Stimulated activated CD4-positive, alpha-beta T cell treated with anti-CD3 and anti-CD28 coated beads, Interleukin-15, amount 100 ng/mL, for 24 hours (primary cell): ENCODE data around the gene PXYLP1.
"Not testable (repeated sequence)": the region's sequence is repeated elsewhere in the genome, so short reads cannot be mapped to it uniquely, and the experiment has no call there.

Experiments
- DNase-seq: peaks from one replicate; pipeline ENCODE4 v3.0.0-alpha.2; 2020

Gene PXYLP1

DNA sequence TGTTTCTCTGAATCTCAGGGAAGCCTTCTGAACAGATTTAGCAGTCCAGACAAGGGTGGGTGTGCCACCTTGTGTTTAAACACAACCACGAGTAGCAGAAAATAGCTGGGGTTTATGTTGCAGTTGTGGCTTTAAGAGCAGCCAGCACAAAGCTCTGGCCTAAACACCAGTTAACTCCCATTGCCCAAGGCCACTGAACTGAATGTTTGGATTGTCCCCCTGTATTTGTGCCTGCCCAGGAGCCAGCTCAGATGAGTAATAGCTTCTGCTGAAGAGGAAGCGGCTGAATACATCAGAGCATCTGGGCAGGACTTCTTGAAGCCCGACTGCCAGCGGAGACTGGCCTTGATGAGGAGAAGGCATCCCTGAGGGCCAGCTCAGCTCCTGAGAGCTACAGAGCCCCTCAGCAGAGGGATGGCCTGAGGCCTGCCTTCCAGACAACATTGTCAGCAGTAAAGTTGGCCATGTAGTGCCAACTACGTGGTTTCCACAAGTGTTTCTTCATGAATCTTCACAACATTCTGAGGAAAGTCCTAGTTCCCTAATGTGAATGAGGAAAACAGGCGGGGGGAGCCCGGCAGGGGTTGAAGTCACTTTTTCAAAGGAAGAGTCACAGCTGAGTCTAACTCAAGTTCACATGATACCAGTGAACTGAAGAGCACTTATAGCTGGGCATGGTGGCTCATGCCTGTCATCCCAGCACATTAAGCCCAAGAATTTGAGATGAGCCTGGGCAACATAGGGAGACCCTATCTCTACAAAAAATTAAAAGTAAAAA, 70.9 kb downstream of the PXYLP1 start:
- DNase-seq: no peak

DNA sequence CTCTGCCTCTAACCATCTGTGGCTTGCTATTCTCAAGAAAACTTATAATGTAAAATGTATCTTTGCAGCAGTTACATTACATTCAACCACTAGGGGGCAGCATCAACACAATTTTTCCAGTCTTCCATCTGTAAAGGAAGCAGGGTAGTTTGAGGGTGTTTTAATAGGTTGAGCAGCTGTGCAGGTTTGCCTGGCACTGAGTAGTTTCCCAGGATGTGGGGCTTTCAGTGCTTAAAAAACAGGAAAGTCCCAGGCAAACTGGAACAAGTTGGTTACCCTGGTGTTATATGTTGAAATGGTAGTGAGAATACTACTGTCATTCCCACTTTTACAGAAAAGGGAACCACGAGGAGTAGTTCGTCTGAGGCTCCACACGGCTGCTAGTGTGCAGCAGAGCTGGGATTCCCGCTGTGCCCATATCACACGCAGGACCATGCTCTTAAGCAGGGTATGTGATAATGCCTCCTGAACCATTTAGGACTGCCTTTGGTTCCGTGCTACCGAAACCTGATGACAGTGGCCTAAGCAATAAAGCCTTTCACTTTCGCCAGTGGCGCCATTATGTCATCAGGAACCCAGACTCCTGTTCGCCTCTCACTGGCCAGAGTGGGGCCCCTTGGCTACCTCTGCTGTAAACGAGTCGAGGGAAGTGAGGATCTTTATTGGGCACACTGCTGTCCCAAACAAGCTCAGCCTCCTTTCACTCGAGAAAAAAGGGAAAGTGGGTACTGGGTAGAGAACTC, 72.0 kb downstream of the PXYLP1 start:
- peak; percentile 66 for DNase-seq

DNA sequence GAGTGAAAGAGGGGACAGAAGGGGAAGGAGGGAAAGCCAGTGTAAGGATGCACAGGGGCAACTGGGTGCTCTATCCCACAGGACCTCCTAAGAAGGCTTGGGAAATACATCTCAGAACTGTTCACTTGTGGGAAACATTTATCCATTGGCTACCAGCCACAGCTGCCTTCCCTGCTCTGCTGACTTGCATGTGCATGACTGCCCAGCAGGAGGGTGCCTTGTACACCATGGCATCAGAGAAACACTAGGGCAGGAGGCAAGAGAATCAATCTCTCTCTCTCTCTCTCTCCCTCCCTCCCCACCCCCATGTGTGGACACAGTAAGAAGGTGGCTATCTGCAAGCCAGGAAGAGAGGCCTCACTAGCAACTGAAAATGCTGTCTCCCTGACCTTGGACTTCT, 73.8 kb downstream of the PXYLP1 start:
- DNase-seq: no peak

GRCh38 chr3:141306276-141306675, 74.7 kb downstream of the PXYLP1 start:
- DNase-seq: no peak

DNA sequence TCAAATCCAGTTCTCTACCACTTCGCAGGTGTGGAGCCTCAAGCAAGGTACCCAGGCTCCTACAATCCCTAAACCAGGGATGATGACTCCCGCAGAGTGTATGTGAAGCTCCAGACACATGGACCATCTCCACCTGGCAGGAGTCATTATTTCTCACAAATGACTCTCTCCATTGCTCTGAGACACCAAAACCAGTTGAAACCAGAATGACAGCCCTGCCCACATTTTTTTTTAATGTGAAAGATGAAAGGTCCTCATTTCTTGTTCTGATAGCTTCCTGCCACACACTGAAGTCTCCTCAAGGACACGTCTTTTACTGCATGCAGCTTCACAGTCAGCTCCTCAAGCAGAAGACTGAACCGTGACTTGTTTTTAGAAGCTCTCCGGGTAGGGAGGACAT, 75.3 kb downstream of the PXYLP1 start:
- DNase-seq: peak; percentile 20

GRCh38 chr3:141307351-141308059, 75.9 kb downstream of the PXYLP1 start:
- DNase-seq: peak; percentile 44

DNA sequence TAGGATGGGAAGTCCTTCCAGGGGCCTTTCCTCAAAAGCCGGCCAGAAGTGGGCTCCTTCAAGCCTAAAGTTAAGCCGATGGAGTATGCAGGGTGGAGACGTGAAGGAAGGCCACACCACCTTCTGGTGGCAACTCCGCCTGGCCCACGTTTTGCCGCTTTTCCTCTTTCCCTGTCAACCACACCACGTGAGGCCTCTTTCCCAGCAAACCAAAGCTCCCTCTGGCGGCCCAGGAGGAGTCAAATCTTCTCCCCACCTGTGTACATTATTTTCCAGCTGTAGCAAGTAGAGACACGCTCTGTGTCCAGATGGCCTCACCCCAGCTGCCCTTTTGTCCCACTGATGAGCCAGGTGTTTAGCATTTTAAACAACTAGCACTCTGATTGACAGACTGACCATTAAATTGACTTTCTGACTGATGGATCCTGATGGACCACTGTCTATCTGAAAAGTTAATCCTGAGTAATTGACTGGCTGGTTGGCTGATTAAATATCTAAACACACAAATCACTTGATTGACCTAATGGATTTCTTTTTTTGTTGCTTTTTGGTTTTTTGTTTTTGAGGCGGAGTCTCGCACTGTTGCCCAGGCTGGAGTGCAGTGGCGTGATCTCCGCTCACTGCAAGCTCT, 77.1 kb downstream of the PXYLP1 start:
- no peak for DNase-seq

DNA sequence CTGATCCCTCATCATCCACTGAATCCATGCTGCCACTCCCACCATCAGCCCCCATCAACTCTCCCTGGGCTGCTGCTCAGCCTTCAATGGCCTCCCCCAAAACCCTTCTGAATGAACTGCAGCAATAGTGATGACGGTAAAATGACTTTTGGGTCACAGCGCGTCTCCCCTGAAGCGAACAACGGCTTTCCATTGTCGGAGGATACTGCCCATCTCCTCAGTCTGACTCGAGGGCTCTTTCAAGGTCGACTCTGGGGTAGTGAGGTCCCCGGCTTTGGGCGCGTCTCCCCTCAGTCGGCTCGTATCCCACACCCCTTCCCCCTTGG, 79.5 kb downstream of the PXYLP1 start:
- no peak for DNase-seq

- DNase-seq: peak; percentile 99
These were observed 80.1 kb downstream of the PXYLP1 start for GRCh38 chr3:141311496-141312353.

DNA sequence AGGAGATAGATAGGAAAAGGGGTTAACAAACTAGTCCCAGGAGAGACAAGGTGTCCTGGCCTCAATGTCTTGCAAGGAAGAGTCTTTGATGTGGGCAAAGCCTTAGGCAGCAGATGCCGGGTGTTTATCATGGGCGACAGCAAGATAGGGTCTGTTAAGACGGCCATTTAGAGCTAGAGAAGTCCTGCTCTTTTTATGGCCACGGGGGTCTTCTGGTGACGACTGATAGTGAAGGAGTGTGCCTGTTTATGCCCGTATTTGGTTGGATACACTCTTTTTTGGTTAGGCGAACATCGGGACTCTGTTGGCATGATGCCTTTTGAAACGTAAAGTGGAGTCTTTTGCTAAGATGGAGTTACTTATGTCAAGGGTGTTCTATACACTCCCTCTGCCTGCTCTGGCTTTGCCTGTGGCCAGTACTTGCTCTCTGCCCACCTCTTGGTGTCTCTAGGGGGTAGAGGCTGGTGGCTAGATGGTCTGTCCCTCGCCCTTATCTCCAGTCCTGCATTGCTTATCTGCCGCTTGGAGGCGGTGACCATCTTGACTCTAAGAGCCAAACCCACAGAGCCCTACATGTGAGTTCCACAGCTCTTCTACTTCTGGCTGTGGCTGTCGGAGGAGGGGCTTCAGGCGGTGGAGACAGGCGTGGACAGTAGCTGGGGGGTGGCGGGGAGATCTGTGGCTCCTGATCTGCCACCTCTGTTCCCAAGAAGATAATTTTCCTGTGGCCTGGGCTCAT, 80.9 kb downstream of the PXYLP1 start:
- DNase-seq: no peak

DNA sequence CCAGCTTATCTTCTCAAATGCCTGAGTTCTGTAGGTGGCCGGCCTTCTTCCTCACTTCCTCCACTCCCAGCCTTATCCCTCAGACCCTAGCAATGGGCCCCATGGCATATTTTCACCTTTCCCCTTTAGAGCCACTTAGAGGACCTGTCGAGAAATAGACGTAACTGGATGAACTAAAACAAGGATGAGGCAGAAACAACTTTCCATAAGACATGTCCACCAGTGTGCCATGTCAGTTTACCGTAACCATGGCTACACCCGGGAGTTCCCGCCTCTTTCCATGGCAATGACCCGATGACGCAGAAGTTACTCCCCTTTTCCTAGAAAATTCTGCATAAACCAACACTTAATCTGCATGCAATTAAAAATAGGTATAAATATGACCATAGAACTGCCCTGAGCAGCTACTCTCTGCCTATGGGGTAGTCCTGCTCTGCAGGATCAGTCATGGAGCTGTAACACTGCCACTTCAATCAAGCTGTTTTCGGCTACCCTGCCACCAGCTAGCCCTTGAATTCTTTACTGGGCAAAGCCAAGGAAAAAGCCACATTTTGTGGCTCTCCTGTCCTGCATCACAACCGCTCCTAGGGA, 81.6 kb downstream of the PXYLP1 start:
- DNase-seq: no peak

DNA sequence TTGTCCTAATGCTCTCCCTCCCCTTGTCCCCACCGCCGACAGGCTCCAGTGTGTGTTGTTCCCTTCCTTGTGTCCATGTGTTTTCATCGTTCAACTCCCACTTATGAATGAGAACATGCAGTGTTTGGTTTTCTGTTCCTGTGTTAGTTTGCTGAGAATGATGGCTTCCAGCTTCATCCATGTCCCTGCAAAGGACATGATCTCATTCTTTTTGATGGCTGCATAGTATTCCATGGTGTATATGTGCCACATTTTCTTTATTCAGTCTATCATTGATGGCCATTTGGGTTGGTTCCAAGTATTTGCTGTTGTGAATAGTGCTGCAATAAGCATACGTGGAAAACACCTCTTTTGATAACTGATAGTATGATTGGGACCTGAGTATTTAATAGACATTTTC, 82.8 kb downstream of the PXYLP1 start:
- DNase-seq: not testable (repeated sequence)

DNA sequence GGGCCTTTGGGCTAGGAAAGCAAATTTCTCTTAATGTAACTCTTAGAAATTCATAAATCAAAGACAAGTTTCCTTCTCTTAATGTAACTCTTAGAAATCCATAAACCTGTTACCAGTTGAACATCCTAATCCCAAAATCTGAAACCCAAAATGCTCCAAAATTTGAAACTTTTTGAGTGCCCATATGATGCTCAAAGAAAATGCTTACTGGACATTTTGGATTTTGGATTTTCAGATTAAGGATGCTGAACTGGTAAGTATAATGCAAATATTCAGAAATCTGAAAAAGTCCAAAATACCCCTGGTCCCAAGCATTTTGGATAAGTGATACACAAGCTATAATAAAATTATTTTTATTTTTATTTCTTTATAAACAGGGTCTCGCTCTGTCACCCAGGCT, 85.2 kb downstream of the PXYLP1 start:
- no peak for DNase-seq

GRCh38 chr3:141320399-141321108, 88.9 kb downstream of the PXYLP1 start:
- DNase-seq: no peak

GRCh38 chr3:141321109-141321497, 89.5 kb downstream of the PXYLP1 start:
- no peak for DNase-seq

GRCh38 chr3:141323936-141324704, 92.5 kb downstream of the PXYLP1 start:
- no peak for DNase-seq

DNA sequence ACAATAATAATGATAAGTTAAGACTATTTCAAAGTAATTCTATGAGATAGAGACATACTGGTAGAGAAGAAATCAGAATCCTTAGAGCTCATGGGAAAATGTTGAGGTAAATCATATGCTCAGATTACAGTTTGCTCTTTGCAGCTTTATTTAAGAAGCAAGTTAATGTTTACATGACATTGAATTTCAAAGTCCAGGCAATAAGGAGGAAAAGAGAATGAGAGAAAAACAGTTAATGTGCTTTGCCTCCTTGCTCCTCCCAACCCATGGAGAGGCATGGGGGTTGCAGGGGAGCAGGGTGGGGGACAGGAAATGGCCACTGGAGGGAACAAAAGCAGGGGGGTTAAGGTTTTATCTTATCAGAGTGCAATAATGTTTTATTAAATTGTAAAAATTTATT, 94.5 kb downstream of the PXYLP1 start:
- DNase-seq: no peak

- no peak for DNase-seq
These were observed 95.0 kb downstream of the PXYLP1 start for GRCh38 chr3:141326626-141327025.

GRCh38 chr3:141328286-141329166, 96.9 kb downstream of the PXYLP1 start:
- DNase-seq: no peak
